ENCODE data around the gene OR8K3. TPM values are rescaled to one million over a fixed set of nuclear protein-coding genes. Genes with fewer than 3 reads are reported as not detected.

Gene OR8K3
- total and polyA plus RNA-seq, 2 donors (not counting 3 experiments of a cell fraction or from before 2014, with no cell fraction given), result not detected

DNA sequence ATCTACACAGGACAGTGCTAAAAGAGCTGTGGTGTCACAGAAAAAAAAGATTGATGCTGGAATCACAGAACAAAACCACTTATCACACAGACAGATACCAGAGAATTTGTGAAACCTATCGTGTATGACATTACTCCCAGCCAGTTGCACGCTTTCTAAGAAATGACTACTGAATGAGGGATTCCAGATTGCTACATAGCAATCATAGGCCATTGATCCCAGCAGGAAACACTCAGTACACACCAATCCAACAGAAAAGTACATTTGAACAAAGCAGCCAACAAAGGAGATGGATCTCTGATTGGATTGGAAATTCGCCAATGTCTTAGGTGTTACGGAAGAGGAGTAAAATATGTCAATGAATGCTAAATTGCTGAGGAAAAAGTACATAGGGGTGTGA, 18.0 kb upstream of the OR8K3 start:
- POLR2A ChIA-PET, result no interaction called here
- H2AFZ ChIP-seq (ENCODE audit: low read depth, low read length), result no peak overlapping the region
- BruUV-seq (replicated peaks), result no TSS peak
- TF ChIP-seq POLR2A (IDR thresholded peaks at IDR 0.05; ENCODE audit: low read depth, low read length) (no peak), POLR2AphosphoS5 (IDR thresholded peaks at IDR 0.05; ENCODE audit: insufficient read depth, low read depth, low read length) (no peak), GATA2 (IDR thresholded peaks at IDR 0.05; ENCODE audit: insufficient read depth, insufficient read length, low read depth, low read length) (no peak), FOS (IDR thresholded peaks at IDR 0.05; ENCODE audit: borderline replicate concordance, insufficient read depth, low read length) (no peak), JUN (IDR thresholded peaks at IDR 0.05; ENCODE audit: borderline replicate concordance, insufficient read depth, insufficient read length, low read depth) (no peak), MYC (IDR thresholded peaks at IDR 0.05; ENCODE audit: low read depth, low read length) (no peak), EZH2 (IDR thresholded peaks at IDR 0.05; ENCODE audit: borderline replicate concordance, low read depth, low read length, severe bottlenecking) (no peak)
- TF ChIP-seq, protein P1, sequence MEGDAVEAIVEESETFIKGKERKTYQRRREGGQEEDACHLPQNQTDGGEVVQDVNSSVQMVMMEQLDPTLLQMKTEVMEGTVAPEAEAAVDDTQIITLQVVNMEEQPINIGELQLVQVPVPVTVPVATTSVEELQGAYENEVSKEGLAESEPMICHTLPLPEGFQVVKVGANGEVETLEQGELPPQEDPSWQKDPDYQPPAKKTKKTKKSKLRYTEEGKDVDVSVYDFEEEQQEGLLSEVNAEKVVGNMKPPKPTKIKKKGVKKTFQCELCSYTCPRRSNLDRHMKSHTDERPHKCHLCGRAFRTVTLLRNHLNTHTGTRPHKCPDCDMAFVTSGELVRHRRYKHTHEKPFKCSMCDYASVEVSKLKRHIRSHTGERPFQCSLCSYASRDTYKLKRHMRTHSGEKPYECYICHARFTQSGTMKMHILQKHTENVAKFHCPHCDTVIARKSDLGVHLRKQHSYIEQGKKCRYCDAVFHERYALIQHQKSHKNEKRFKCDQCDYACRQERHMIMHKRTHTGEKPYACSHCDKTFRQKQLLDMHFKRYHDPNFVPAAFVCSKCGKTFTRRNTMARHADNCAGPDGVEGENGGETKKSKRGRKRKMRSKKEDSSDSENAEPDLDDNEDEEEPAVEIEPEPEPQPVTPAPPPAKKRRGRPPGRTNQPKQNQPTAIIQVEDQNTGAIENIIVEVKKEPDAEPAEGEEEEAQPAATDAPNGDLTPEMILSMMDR (IDR thresholded peaks at IDR 0.05; ENCODE audit: extremely low read depth in 1 of 2, insufficient read depth in 1 of 2, low read depth in 1 of 2, low read length in 2 of 2), result no peak
- TF ChIP-seq, protein P2, sequence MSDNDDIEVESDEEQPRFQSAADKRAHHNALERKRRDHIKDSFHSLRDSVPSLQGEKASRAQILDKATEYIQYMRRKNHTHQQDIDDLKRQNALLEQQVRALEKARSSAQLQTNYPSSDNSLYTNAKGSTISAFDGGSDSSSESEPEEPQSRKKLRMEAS (IDR thresholded peaks at IDR 0.05; ENCODE audit: insufficient read depth, insufficient read length), result no peak
- no peaks in the 10 kb centered on the region for H3K79me2 ChIP-seq (ENCODE audit: control insufficient read depth, insufficient read depth, low read length)
- H3K27ac ChIP-seq (ENCODE audit: insufficient read depth, low read depth, low read length), result no peak overlapping the region
- H3K4me2 ChIP-seq (ENCODE audit: insufficient read depth, low read length), result no peak overlapping the region
- H3K9me1 ChIP-seq (replicated peaks; ENCODE audit: control insufficient read depth, extremely low read depth, insufficient read depth, low read length), result no peaks in the 10 kb centered on the region
- no peak overlapping the region for H3K9ac ChIP-seq (replicated peaks; ENCODE audit: extremely low read depth, insufficient read depth, low read length)
- H3K27me3 ChIP-seq (ENCODE audit: control insufficient read depth in 2 of 2, insufficient read depth in 2 of 2, low read length in 2 of 2), result no peaks in the 10 kb centered on the region
- H3K4me3 ChIP-seq (replicated peaks in 1 of 3; ENCODE audit: insufficient read depth in 1 of 3, low read depth in 1 of 3, low read length in 3 of 3), result no peak overlapping the region
- DNase-seq (ENCODE audit: low read depth, low spot score) (no peak), FAIRE-seq (no peak)
- intact Hi-C loops (cut with micrococcal nuclease), result no loop called here
- CTCF ChIA-PET, result no interaction called here
- dilution Hi-C loops (cut with MboI; ENCODE audit: extremely low pct_ligation_motif_present, low sequenced_read_pairs), result no loop called here
- peaks cover 2% of the 10 kb centered on the region for H3K9me3 ChIP-seq (replicated peaks; ENCODE audit: control insufficient read depth, insufficient read depth, low read length)
- H4K20me1 ChIP-seq (replicated peaks; ENCODE audit: control insufficient read depth, extremely low read depth, insufficient read depth, low read length), result no peaks in the 10 kb centered on the region
- H3K36me3 ChIP-seq (ENCODE audit: control insufficient read depth in 2 of 2, extremely low read depth in 1 of 2, insufficient read depth in 2 of 2, low read length in 2 of 2), result no peaks in the 10 kb centered on the region
- no peaks in the 10 kb centered on the region for H3K4me1 ChIP-seq (ENCODE audit: control insufficient read depth, extremely low read depth, insufficient read depth, low read length)
